Measurements from ENCODE around the gene RERGL. TPM values are rescaled to one million over a fixed set of nuclear protein-coding genes. Genes with fewer than 3 reads are reported as not detected.

Gene RERGL
- 1 to 10 TPM in 1 of 2 donors, under 1 TPM in 1; 0.50 to 3.7 TPM for total RNA-seq
- polyA plus RNA-seq (ENCODE audit: insufficient read depth, low read depth, low replicate concordance), result 7.6 TPM
- long read RNA-seq, donor 1, result 0 reads
- long read RNA-seq, donor 2, partial matches to known transcripts, result 0 of 1 reads
- long read RNA-seq, donor 2, other reads (novel, unspliced or antisense), result 0 of 1 reads

GRCh38 chr12:18090093-18090492 is at the start of gene RERGL:
RERGL (minus strand) TSS chr12:18090193; CDS start chr12:18090140, 53 bp downstream.
- intact Hi-C loops (cut with DNase I; ENCODE audit: low total_unique reads), result no loop called here
- no peaks in the 10 kb centered on the region for H3K36me3 ChIP-seq (ENCODE audit: low read depth, missing control alignments)
- H3K27me3 ChIP-seq, result no peaks in the 10 kb centered on the region
- TF ChIP-seq CTCF (IDR thresholded peaks at IDR 0.05) (no peak), POLR2A (IDR thresholded peaks at IDR 0.05) (no peak)
- no peak for DNase-seq
- 92 to 93% methylated on average over 1 of the region's 1 CpG for WGBS, 2 donors
- H3K27ac ChIP-seq, result no peak within 1 kb of the TSS
- H3K4me3 ChIP-seq, result no peak within 1 kb of the TSS
- H3K9me3 ChIP-seq, result no peaks in the 10 kb centered on the region
- no peaks in the 10 kb centered on the region for H3K4me1 ChIP-seq

- H3K4me1 ChIP-seq, result no peaks in the 10 kb centered on the region
- H3K9me3 ChIP-seq, result no peaks in the 10 kb centered on the region
- no peaks in the 10 kb centered on the region for H3K27me3 ChIP-seq
- intact Hi-C loops (cut with DNase I; ENCODE audit: low total_unique reads), result no loop called here
- no peak for DNase-seq
- H3K4me3 ChIP-seq, result no peak overlapping the region
- TF ChIP-seq CTCF (IDR thresholded peaks at IDR 0.05) (no peak), POLR2A (IDR thresholded peaks at IDR 0.05) (no peak)
- no peak overlapping the region for H3K27ac ChIP-seq
- WGBS, 2 donors, result 76 to 82% methylated on average over 4 of the region's 4 CpGs
- no peaks in the 10 kb centered on the region for H3K36me3 ChIP-seq (ENCODE audit: low read depth, missing control alignments)
Measured at GRCh38 chr12:18139254-18139653, 49.3 kb upstream of the RERGL start.

- H3K4me1 ChIP-seq, result no peaks in the 10 kb centered on the region
- no peaks in the 10 kb centered on the region for H3K9me3 ChIP-seq
- no peak overlapping the region for H3K27ac ChIP-seq
- WGBS, 2 donors, result 63 to 64% methylated on average over 8 of the region's 8 CpGs
- intact Hi-C loops (cut with DNase I; ENCODE audit: low total_unique reads), result no loop called here
- H3K36me3 ChIP-seq (ENCODE audit: low read depth, missing control alignments), result no peaks in the 10 kb centered on the region
- DNase-seq, result no peak
- no peak overlapping the region for H3K4me3 ChIP-seq
- H3K27me3 ChIP-seq, result no peaks in the 10 kb centered on the region
- no peak for TF ChIP-seq POLR2A (IDR thresholded peaks at IDR 0.05)
- TF ChIP-seq CTCF (IDR thresholded peaks at IDR 0.05), result no peak
Measured at GRCh38 chr12:18135509-18135908, 45.5 kb upstream of the RERGL start.

- DNase-seq, result no peak
- WGBS, 2 donors, result 52 to 53% methylated on average over 3 of the region's 3 CpGs
Measured at GRCh38 chr12:18135086-18135485, 45.1 kb upstream of the RERGL start.

More at GRCh38 chr12:18135086-18135485, 45.1 kb upstream of the RERGL start:
- intact Hi-C loops (cut with DNase I; ENCODE audit: low total_unique reads), result no loop called here
- TF ChIP-seq CTCF (IDR thresholded peaks at IDR 0.05), result no peak
- no peak for TF ChIP-seq POLR2A (IDR thresholded peaks at IDR 0.05)
- H3K36me3 ChIP-seq (ENCODE audit: low read depth, missing control alignments), result no peaks in the 10 kb centered on the region
- no peak overlapping the region for H3K27ac ChIP-seq
- no peak overlapping the region for H3K4me3 ChIP-seq
- no peaks in the 10 kb centered on the region for H3K9me3 ChIP-seq
- no peaks in the 10 kb centered on the region for H3K4me1 ChIP-seq
- H3K27me3 ChIP-seq, result no peaks in the 10 kb centered on the region

Measured in testis (tissue), 5 donors.